HCT116 (cell line): ENCODE measurements around the gene ZCCHC17. TPM values are rescaled to one million over a fixed set of nuclear protein-coding genes. Genes with fewer than 3 reads are reported as not detected.

ENCODE experiments used
- ATAC-seq: fragments of 200-7000 bp; cut with Tn5 transposase; 2 replicates; pipeline ENCODE4 v1.9.1; 2020; ENCODE audit warnings: mild to moderate bottlenecking, moderate library complexity
- BruUV-seq: library from RNA; stranded (reverse); fragments of 400-500 nt; replicated peaks from 2 replicates; lab custom pipeline; 2021; lab: Mats Ljungman, UMichigan
- CTCF ChIA-PET: fragments of 300-600 bp; sonication (Branson Sonifier 250); formaldehyde crosslinking; loops from one replicate; lab custom pipeline; 2021; ENCODE audit warnings: antibody characterized with exemption; lab: Charles Lee
- POLR2A ChIA-PET: fragments of 300-600, 350-600 bp; sonication (Branson Sonifier 250); formaldehyde crosslinking; loops from one replicate; lab custom pipeline; 2021; ENCODE audit warnings: antibody characterized with exemption; lab: Charles Lee
- RAD21 ChIA-PET, 2 experiments: fragments of 300-600 bp; sonication (Branson Sonifier 250); formaldehyde crosslinking; loops; one replicate each; lab custom pipeline; 2023; ENCODE audit warnings: low total read pairs in 2 of 2; ENCODE audit not compliant: uncharacterized antibody in 2 of 2, unreplicated experiment in 2 of 2, low non-redundant PET in 1 of 2; lab: Charles Lee
- DNase-seq: peaks from one replicate; pipeline ENCODE4 v3.0.0-alpha.2; 2010; ENCODE audit warnings: low read depth, low spot score
- H2AFZ ChIP-seq: fragments of 200-600 bp; shearing (Covaris generic), sonication (generic); 2 replicates; pipeline ENCODE4 v1.6.1; 2017; ENCODE audit warnings: low read depth, mixed run types, mixed read lengths, antibody characterized with exemption, low read length; ENCODE audit not compliant: poor library complexity, severe bottlenecking
- H3K27ac ChIP-seq: 2 replicates; pipeline ENCODE4 v1.5.1; 2012; ENCODE audit warnings: low read depth, low read length
- H3K27me3 ChIP-seq: fragments of 200-600 bp; sonication (generic); 2 replicates; pipeline ENCODE4 v1.6.1; 2016; ENCODE audit warnings: mixed run types, low read length, mixed read lengths; ENCODE audit not compliant: insufficient read depth
- H3K36me3 ChIP-seq, 2 experiments: fragments of 200-500 bp in 1 of 2; fragments of 200-600 bp in 1 of 2; sonication (Bioruptor generic) in 1 of 2; sonication (generic) in 1 of 2; 2 replicates each; pipeline versions ENCODE4 v1.5.1 to v1.6.1; 2014 to 2016; ENCODE audit warnings: low read length in 2 of 2, inconsistent platforms in 1 of 2, mixed read lengths in 1 of 2, mixed run types in 1 of 2; ENCODE audit not compliant: insufficient read depth in 2 of 2, control insufficient read depth in 1 of 2
- H3K4me1 ChIP-seq, 2 experiments: fragments of 200-600 bp in 1 of 2; sonication (generic) in 1 of 2; 2 replicates each; pipeline versions ENCODE4 v1.5.1 to v1.6.1; 2012 to 2017; ENCODE audit warnings: low read length in 2 of 2, inconsistent platforms in 1 of 2, mild to moderate bottlenecking in 1 of 2, mixed read lengths in 1 of 2, mixed run types in 1 of 2, moderate library complexity in 1 of 2; ENCODE audit not compliant: insufficient read depth in 2 of 2, control insufficient read depth in 1 of 2
- H3K4me2 ChIP-seq: fragments of 200-600 bp; sonication (generic); 2 replicates; pipeline ENCODE4 v1.6.1; 2017; ENCODE audit warnings: mixed run types, low read length, mixed read lengths
- H3K4me3 ChIP-seq, 2 experiments: fragments of 200-600 bp in 1 of 2; sonication (generic) in 1 of 2; replicated peaks in 1 of 2; 2 replicates each; pipeline ENCODE4 v1.5.1; 2011 to 2016; ENCODE audit warnings: low read length in 2 of 2, control low read depth in 1 of 2, low read depth in 1 of 2, mild to moderate bottlenecking in 1 of 2, mixed read lengths in 1 of 2, mixed run types in 1 of 2
- H3K79me2 ChIP-seq: fragments of 200-600 bp; sonication (generic); 2 replicates; pipeline ENCODE4 v1.6.1; 2017; ENCODE audit warnings: mild to moderate bottlenecking, mixed run types, low read length, moderate library complexity, mixed read lengths; ENCODE audit not compliant: insufficient read depth
- H3K9ac ChIP-seq: fragments of 200-600 bp; sonication (generic); 2 replicates; pipeline ENCODE4 v1.6.1; 2016; ENCODE audit warnings: low read length, mixed read lengths
- H3K9me2 ChIP-seq: fragments of 200-600 bp; sonication (generic), shearing (Covaris generic); 2 replicates; pipeline ENCODE4 v1.6.1; 2017; ENCODE audit warnings: mixed run types, mild to moderate bottlenecking, moderate library complexity; ENCODE audit not compliant: insufficient read depth
- H3K9me3 ChIP-seq, 2 experiments: fragments of 200-500 bp in 1 of 2; fragments of 200-600 bp in 1 of 2; sonication (Bioruptor generic) in 1 of 2; sonication (generic) in 1 of 2; 2 replicates each; pipeline ENCODE4 v1.6.1; 2014 to 2017; ENCODE audit warnings: low read length in 2 of 2, mixed read lengths in 2 of 2, inconsistent platforms in 1 of 2, low read depth in 1 of 2, mild to moderate bottlenecking in 1 of 2, mixed run types in 1 of 2, moderate library complexity in 1 of 2; ENCODE audit not compliant: control insufficient read depth in 1 of 2, insufficient read depth in 1 of 2
- H4K20me1 ChIP-seq: fragments of 200-600 bp; sonication (generic), shearing (Covaris generic); 2 replicates; pipeline ENCODE4 v1.6.1; 2017; ENCODE audit warnings: mixed run types, mild to moderate bottlenecking, moderate library complexity; ENCODE audit not compliant: insufficient read depth
- CTCF ChIP-seq, 3 experiments: fragments of 200-600 bp in 1 of 3; sonication (generic) in 1 of 3; IDR thresholded peaks in 2 of 3; conservative IDR thresholded peaks in 1 of 3; 2 replicates each; pipeline ENCODE4 v1.5.1; 2012 to 2017; ENCODE audit warnings: low read depth in 2 of 3, low read length in 2 of 3, antibody characterized with exemption in 1 of 3, borderline replicate concordance in 1 of 3, control low read depth in 1 of 3, mild to moderate bottlenecking in 1 of 3, mixed read lengths in 1 of 3, mixed run types in 1 of 3, moderate library complexity in 1 of 3; ENCODE audit not compliant: insufficient read depth in 1 of 3
- EGR1 ChIP-seq: IDR thresholded peaks from 2 replicates; pipeline ENCODE4 v1.6.1; 2012; ENCODE audit warnings: low read depth
- ELF1 ChIP-seq: IDR thresholded peaks from 2 replicates; pipeline ENCODE4 v1.6.1; 2012; ENCODE audit warnings: low read depth, borderline replicate concordance
- FOSL1 ChIP-seq: IDR thresholded peaks from 2 replicates; pipeline ENCODE4 v1.6.1; 2012; ENCODE audit warnings: low read depth
- JUND ChIP-seq: IDR thresholded peaks from 2 replicates; pipeline ENCODE4 v1.6.1; 2012
- POLR2AphosphoS5 ChIP-seq: IDR thresholded peaks from 2 replicates; pipeline ENCODE4 v1.6.1; 2011; ENCODE audit warnings: mild to moderate bottlenecking, low read depth, low read length, moderate library complexity
- RAD21 ChIP-seq: IDR thresholded peaks from 2 replicates; pipeline ENCODE4 v1.6.1; 2012; ENCODE audit warnings: low read depth, mild to moderate bottlenecking
- TCF7L2 ChIP-seq: IDR thresholded peaks from 2 replicates; pipeline ENCODE4 v1.7.0; 2011; ENCODE audit warnings: borderline replicate concordance, inconsistent platforms; ENCODE audit not compliant: insufficient read depth, insufficient read length; ENCODE audit errors: extremely low read depth
- ZFX ChIP-seq: fragments of 450-650 bp; IDR thresholded peaks from 2 replicates; pipeline ENCODE4 v1.6.1; 2017
- intact Hi-C: fragments of 100-400 bp; cut with micrococcal nuclease; formaldehyde crosslinking; loops from 2 replicates; pipeline ENCODE4 v1.10.0; 2022
- total RNA-seq: library from RNA; stranded (reverse); gene quantifications from one replicate; pipeline ENCODE4 v1.2.1, GENCODE V29; 2021; ENCODE audit not compliant: unreplicated experiment

Gene ZCCHC17
- total RNA-seq, 1 experiment from 2014 or later: 27.8 TPM

GRCh38 chr1:31249854-31250253, 47.0 kb upstream of the ZCCHC17 start:
- no TSS peak for BruUV-seq
- no peaks in the 10 kb centered on the region for H3K4me1 ChIP-seq
- H3K27me3 ChIP-seq: no peaks in the 10 kb centered on the region
- no peaks in the 10 kb centered on the region for H3K9me3 ChIP-seq
- intact Hi-C loops: no loop called here
- DNase-seq: no peak
- ChIA-PET CTCF (no interaction called here), RAD21 (no interaction called here), POLR2A (no interaction called here)
- no peak overlapping the region for H2AFZ ChIP-seq
- H3K9ac ChIP-seq: no peak overlapping the region
- ATAC-seq: no peak
- no peaks in the 10 kb centered on the region for H3K9me2 ChIP-seq
- H3K36me3 ChIP-seq: no peaks in the 10 kb centered on the region; a peak in 1 of 4 replicates
- H3K4me2 ChIP-seq: no peak overlapping the region
- no peaks in the 10 kb centered on the region for H3K79me2 ChIP-seq
- H3K27ac ChIP-seq: no peak overlapping the region
- no peak overlapping the region for H3K4me3 ChIP-seq
- TF ChIP-seq ELF1: no peak
- no peak for TF ChIP-seq TCF7L2
- no peak for TF ChIP-seq RAD21
- no peaks in the 10 kb centered on the region for H4K20me1 ChIP-seq

- H3K9me2 ChIP-seq: no peaks in the 10 kb centered on the region
- H3K9ac ChIP-seq: no peak overlapping the region
- no peak for DNase-seq
- H3K36me3 ChIP-seq: peaks cover 20 to 26% of the 10 kb centered on the region in 2 experiments
- no peaks in the 10 kb centered on the region for H4K20me1 ChIP-seq
- no peaks in the 10 kb centered on the region for H3K79me2 ChIP-seq
- ATAC-seq: no peak
- no peak overlapping the region for H3K4me2 ChIP-seq
- H3K9me3 ChIP-seq: no peaks in the 10 kb centered on the region
- no peaks in the 10 kb centered on the region for H3K27me3 ChIP-seq
- TF ChIP-seq CTCF (IDR thresholded peaks at IDR 0.05 in 2 of 3, conservative IDR thresholded peaks at IDR 0.05 in 1 of 3; ENCODE audit: borderline replicate concordance in 1 of 3, insufficient read depth in 1 of 3, low read depth in 2 of 3, low read length in 2 of 3) (no peak), EGR1 (no peak), FOSL1 (no peak), ZFX (no peak), POLR2AphosphoS5 (no peak), JUND (no peak)
- ChIA-PET RAD21 (no interaction called here), CTCF (no interaction called here), POLR2A (no interaction called here)
- H3K4me1 ChIP-seq: no peaks in the 10 kb centered on the region
- no TSS peak for BruUV-seq
- H3K27ac ChIP-seq: no peak overlapping the region
- no peak overlapping the region for H2AFZ ChIP-seq
- H3K4me3 ChIP-seq: no peak overlapping the region
- intact Hi-C loops: no loop called here
Observed at GRCh38 chr1:31257213-31257612, 39.6 kb upstream of the ZCCHC17 start.
